ENCODE measurements around the gene RAB40B. TPM values are rescaled to one million over a fixed set of nuclear protein-coding genes. Genes with fewer than 3 reads are reported as not detected.

The RAB40B gene
- total RNA-seq, 2 experiments from 2014 or later: 21.4 to 22.1 TPM

DNA sequence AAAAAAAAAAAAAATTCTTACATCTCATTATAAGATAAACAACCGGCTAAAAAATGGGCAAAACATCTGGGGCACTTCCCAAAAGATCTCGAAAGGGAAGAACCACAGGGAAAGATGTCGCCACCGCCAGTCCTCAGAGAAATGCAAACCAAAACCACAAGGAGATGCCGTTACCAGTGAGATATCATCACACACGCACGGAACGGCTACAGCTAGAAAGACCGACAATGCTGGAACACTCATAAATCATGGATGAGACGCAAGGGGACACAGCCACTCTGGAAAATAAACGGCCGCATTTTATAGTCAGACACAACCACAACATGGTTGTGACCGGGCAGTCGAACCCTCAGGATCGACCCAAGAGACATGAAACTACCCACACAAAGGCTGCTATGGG lies 74.8 kb downstream of the RAB40B start:
- no peaks in the 10 kb centered on the region for H3K9me3 ChIP-seq (ENCODE audit: low read length)
- no peak for DNase-seq (ENCODE audit: low spot score)
- no peak overlapping the region for H2AFZ ChIP-seq (ENCODE audit: low read length)
- H3K79me2 ChIP-seq (ENCODE audit: insufficient read depth, low read depth, low read length): no peaks in the 10 kb centered on the region
- H3K4me3 ChIP-seq (ENCODE audit: low read depth, low read length, poor library complexity, severe bottlenecking): no peak overlapping the region
- no peaks in the 10 kb centered on the region for H3K4me1 ChIP-seq (ENCODE audit: insufficient read depth, low read length, poor library complexity, severe bottlenecking)
- TF ChIP-seq EZH2phosphoT487 (IDR thresholded peaks at IDR 0.05; ENCODE audit: borderline replicate concordance, low read depth, low read length) (no peak), CTCF (conservative IDR thresholded peaks at IDR 0.05; ENCODE audit: low read length) (no peak)
- no peak overlapping the region for H3K27ac ChIP-seq (ENCODE audit: low read depth, low read length, poor library complexity, severe bottlenecking)
- peaks cover 92% of the 10 kb centered on the region for H3K36me3 ChIP-seq (ENCODE audit: insufficient read depth, low read length)
- H4K20me1 ChIP-seq (ENCODE audit: insufficient read depth, low read length): no peaks in the 10 kb centered on the region
- no peaks in the 10 kb centered on the region for H3K9me2 ChIP-seq (ENCODE audit: insufficient read depth, low read length)
- POLR2A ChIA-PET: interaction anchor here (0.7 kb wide), 1 partner anchor 509 kb away, joined by 5 read pairs; no protein-coding TSS in a partner anchor
- no peak overlapping the region for H3K4me2 ChIP-seq (ENCODE audit: low read length)
- BruUV-seq (replicated peaks): no TSS peak
- CTCF ChIA-PET (ENCODE audit: unreplicated experiment): no interaction called here
- intact Hi-C loops (cut with micrococcal nuclease; ENCODE audit: unreplicated experiment): no loop called here

GRCh38 chr17:82619641-82620040 lies 78.9 kb downstream of the RAB40B start:
- Histone ChIP-seq H3K27ac (ENCODE audit: low read depth, low read length, poor library complexity, severe bottlenecking) (no peak overlapping the region), H3K79me2 (ENCODE audit: insufficient read depth, low read depth, low read length) (no peaks in the 10 kb centered on the region), H2AFZ (ENCODE audit: low read length) (no peak overlapping the region), H3K4me2 (ENCODE audit: low read length) (no peak overlapping the region), H3K4me1 (ENCODE audit: insufficient read depth, low read length, poor library complexity, severe bottlenecking) (no peaks in the 10 kb centered on the region), H3K9me3 (ENCODE audit: low read length) (no peaks in the 10 kb centered on the region), H3K9me2 (ENCODE audit: insufficient read depth, low read length) (no peaks in the 10 kb centered on the region), H3K4me3 (ENCODE audit: low read depth, low read length, poor library complexity, severe bottlenecking) (no peak overlapping the region), H3K36me3 (ENCODE audit: insufficient read depth, low read length) (peaks cover 93% of the 10 kb centered on the region), H4K20me1 (ENCODE audit: insufficient read depth, low read length) (no peaks in the 10 kb centered on the region)
- no peak for DNase-seq (ENCODE audit: low spot score)
- ChIA-PET POLR2A (interaction anchor here (0.7 kb wide), 1 partner anchor 10 kb away, joined by 3 read pairs; no protein-coding TSS in a partner anchor), CTCF (ENCODE audit: unreplicated experiment) (no interaction called here)
- TF ChIP-seq EZH2phosphoT487 (IDR thresholded peaks at IDR 0.05; ENCODE audit: borderline replicate concordance, low read depth, low read length) (no peak), CTCF (conservative IDR thresholded peaks at IDR 0.05; ENCODE audit: low read length) (no peak)
- intact Hi-C loops (cut with micrococcal nuclease; ENCODE audit: unreplicated experiment): no loop called here
- BruUV-seq (replicated peaks): no TSS peak

DNA sequence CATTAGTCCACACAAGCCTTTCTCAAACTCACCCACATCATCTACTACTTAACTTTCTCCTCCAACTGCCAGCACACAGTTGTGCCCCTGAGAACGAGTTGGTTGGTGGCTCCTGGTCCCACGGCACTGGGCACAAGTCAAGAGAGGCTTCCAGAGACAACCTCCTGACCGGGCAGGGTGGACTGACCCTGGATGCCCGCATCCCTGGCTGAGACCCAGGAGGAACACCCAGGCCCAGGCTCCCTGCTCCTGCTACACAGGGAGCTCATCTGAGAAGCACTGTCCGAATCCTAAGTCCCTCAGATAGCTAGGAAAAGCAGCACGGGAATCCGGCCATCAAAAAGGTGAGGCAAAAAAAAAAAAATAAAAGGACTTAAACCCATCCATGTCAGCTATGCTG lies 79.3 kb downstream of the RAB40B start:
- Histone ChIP-seq H4K20me1 (ENCODE audit: insufficient read depth, low read length) (no peaks in the 10 kb centered on the region), H3K79me2 (ENCODE audit: insufficient read depth, low read depth, low read length) (no peaks in the 10 kb centered on the region), H3K27ac (ENCODE audit: low read depth, low read length, poor library complexity, severe bottlenecking) (no peak overlapping the region), H3K9me3 (ENCODE audit: low read length) (no peaks in the 10 kb centered on the region), H3K36me3 (ENCODE audit: insufficient read depth, low read length) (peaks cover 93% of the 10 kb centered on the region), H3K4me1 (ENCODE audit: insufficient read depth, low read length, poor library complexity, severe bottlenecking) (no peaks in the 10 kb centered on the region), H3K9me2 (ENCODE audit: insufficient read depth, low read length) (no peaks in the 10 kb centered on the region), H3K4me2 (ENCODE audit: low read length) (no peak overlapping the region), H3K4me3 (ENCODE audit: low read depth, low read length, poor library complexity, severe bottlenecking) (no peak overlapping the region), H2AFZ (ENCODE audit: low read length) (no peak overlapping the region)
- DNase-seq (ENCODE audit: low spot score): no peak
- BruUV-seq (replicated peaks): no TSS peak
- ChIA-PET CTCF (ENCODE audit: unreplicated experiment) (no interaction called here), POLR2A (interaction anchor here (0.7 kb wide), 1 partner anchor 9 kb away, joined by 3 read pairs; no protein-coding TSS in a partner anchor)
- intact Hi-C loops (cut with micrococcal nuclease; ENCODE audit: unreplicated experiment): no loop called here
- TF ChIP-seq CTCF (conservative IDR thresholded peaks at IDR 0.05; ENCODE audit: low read length): no peak
- TF ChIP-seq EZH2phosphoT487 (IDR thresholded peaks at IDR 0.05; ENCODE audit: borderline replicate concordance, low read depth, low read length): no peak

Data from OCI-LY7 (cell line).